Raji (cell line): ENCODE measurements around the gene FBP1.

ENCODE experiments used
- POLR2A ChIP-seq: IDR thresholded peaks from 2 replicates; pipeline ENCODE4 v1.6.1; 2011; ENCODE audit warnings: low read depth, low read length, control low read depth; ENCODE audit not compliant: insufficient read depth

Gene FBP1

DNA sequence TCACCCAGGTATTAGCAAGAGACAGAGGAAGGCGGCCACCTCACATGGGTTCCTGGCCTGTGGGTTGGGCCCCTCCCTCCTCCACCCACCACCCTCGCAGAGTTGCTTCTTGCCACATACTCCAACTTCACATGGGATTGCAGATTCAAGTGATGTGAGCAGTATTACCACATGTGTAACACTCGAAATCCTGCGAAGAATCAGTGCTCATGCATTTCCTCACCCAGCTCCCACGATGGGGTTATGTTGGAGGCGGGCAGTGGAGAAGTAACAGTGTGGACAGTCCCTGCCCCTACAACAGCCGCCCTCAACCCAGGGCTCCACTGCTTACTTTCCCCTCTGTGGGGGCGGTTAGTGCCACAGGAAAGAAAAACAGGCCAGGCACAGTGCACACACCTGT is 3.9 kb upstream of the FBP1 start:
- no peak for TF ChIP-seq POLR2A

DNA sequence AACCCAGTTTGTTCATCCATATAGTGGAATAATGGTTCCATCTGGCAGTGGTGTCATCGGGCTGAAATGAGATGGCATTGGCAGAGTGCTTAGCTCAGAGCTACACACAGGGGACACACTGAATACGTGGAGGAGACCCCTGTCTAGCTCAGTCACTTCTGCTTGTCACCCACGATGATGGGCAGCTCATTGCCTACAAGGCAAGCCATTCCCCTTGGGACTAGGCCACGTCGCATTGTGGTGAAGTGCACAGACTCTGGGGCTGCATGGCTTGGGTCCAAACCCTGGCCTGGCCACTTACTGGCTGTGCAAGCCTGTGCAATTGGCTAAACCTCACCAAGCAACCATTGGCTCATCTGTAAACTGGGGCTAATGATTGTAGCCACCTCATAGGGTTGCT is 3.2 kb upstream of the FBP1 start:
- no peak for TF ChIP-seq POLR2A

DNA sequence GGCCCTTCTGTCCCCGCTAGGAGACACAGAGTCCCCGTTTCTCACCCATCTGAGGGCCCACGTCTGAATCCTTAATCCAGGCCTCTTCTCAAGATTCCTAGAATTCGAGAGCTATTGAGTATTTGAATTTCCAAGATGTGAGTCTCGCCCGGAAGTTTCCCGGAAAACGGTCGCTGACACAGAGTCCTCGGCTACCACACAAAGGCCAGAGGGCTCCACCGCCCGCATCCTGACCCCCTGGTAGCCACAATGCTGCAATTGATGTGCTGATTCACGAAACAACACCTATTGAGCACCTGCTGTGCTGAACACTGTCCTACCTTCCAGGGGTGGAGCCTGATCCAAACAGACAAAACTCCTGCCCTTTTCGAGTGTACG is 670 bp upstream of the FBP1 start:
- TF ChIP-seq POLR2A = no peak

DNA sequence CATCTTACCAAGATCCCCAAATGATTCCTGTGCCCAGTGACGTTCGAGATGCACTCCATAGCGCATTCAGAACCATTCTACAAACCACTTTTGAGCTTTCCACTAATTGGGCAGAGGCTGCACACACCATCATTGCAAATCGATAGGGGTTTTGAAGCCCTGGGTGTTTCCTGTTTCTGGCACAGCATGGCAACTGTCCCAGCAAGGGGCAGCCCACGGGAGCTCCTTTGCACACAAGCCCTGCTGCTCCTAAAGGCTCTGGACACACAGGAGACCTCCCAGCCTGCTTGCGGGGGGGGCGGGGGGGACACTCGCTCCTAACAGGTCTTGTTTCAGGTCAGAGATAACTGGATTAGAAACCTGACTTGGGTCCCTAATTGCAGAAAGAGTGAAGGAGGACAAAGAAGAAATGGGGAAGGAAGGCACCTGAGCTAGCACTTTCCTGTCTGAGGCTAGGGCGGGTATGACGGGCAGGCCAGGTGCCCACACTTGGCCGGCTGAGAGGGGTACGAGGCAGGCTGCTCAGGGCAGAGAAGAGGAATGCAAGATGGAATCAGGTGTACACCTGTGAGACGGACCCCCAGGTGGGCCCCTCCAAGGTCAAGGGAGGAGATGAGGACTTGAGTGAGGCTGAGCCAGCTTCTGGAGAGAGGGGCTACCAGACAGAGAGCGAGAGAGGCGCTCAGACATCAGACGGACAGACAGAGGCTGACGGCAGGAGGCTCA is 820 bp downstream of the FBP1 start:
- no peak for TF ChIP-seq POLR2A

DNA sequence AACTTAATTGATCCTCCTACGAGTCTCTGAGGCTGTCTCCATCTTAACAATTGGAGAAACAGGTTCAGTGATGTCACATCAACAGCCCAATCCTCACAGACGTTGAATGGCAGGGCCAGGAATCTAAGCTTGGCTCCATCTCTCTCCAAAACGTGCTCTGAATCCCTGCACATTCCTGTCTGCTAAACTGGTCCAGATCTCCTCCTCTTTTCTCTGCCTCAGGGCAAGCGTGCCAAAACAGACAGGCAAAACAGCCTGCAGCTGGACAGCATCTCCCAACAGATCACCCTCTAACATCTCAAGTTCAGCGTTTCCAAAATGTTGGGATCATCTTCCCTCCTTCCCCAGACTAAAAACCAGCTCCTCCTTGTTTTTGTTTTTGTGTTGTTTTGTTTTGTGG is 6.6 kb downstream of the FBP1 start:
- no peak for TF ChIP-seq POLR2A

DNA sequence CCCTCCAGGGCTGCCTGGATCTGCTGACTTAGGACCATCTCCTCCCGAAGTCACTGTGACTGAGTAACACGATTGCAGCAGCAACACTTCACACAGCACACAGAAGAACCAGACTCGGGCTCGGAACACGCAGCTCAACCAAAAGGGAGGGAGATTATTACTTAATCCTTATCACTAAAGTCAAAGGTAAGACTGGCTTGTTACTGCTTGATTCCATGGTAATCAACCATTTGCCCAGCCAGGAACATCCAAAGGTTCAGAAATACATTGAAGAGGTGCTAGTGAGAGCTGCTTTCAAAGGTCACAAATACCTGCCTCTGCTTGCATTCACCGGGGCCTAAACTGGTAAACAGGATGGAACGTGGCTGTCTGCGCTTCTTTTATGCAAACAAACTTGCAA is 7.7 kb downstream of the FBP1 start:
- no peak for TF ChIP-seq POLR2A

DNA sequence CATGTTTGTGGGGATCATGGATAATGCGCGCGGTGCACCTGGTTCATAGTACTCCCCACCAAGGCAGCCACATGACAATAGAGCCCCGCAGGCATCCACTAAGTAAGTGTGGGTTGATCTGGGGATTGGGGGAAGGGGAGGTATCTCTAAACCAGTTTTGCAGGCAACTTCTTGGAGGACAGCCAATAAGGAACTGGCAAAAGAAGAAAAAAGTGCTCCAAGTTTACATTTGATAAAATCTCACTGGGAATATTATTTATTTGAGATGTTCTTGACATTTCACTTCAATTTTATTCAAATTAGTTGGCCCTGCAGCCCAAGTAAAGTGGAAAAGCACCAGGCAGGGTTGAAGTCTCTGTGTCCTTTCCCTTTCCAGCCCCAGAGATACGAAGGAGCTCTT is 8.5 kb downstream of the FBP1 start:
- no peak for TF ChIP-seq POLR2A

DNA sequence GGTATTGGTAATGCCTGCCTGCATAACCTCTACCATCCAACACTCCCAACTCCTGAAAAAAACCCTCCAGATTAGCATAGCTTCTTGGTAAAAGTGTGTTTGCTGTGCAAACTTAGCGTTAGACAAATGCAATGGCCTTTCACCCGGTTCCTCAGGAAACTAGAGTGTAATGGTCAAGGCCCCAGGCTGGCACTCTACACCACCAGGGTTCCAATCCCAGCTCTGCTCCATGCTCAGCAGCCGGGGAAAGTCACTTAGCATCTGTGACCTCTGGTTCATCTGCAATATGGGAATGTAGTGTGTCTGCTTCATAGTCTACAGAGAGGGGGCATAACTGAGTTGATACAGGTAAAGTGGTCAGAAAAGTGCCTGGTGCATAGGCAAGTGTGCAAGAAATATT is 9.0 kb downstream of the FBP1 start:
- no peak for TF ChIP-seq POLR2A

DNA sequence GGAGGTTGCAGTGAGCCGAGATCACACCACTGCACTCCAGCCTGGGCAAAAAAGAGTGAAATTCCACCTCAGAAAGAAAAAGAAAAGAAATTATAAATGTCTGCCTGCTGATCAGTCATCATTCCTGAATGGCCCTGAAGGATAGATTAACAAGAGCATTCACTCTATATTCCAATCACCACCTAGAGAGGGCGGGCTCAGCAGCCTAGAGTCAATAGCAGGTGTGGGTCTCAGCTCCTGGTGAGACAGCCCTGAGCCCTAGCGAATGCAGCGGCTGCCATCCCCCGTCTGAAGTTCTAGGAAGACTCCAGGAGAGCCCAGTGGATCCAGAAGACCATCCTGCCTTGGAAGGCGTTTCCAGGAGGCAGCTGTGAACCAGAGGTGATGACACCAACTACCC is 12.0 kb downstream of the FBP1 start:
- no peak for TF ChIP-seq POLR2A

DNA sequence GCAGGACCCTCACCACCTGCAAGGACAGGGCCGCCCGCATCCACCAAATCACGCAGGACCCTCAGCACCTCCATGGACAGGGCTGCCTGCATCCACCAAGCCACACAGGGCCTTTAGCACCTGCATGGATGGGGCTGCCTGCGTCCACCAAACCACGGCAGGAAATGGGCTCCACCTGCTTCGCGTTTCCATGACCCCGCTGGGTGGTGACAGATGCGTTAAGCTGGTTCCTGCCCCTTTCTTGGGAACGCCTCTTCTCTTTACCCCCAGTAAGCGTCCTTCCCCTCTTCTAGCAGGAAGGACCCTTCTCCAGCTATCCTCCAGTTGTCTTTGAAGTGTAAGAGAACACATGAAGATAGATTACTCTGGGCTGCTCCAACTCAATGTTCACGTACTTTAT is 13.5 kb downstream of the FBP1 start:
- TF ChIP-seq POLR2A = no peak

DNA sequence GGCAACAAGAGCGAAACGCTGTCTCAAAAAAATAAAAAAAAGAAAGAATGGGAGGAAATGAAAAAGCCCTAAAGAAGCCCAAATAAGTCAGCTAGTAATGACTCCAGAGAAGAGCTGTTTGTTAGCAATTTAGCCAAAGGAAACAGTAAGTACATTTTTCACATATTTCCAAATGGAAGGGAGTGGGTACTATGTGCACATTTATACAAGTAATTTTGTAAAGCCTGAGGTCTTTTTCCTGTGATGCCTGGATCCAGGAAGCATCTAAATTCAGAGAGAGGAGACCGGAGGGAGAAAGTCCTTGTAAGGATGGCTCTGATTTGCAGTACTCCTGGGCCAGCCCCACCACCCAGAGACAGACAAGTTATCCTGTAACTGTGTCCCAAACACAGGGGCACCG is 14.7 kb downstream of the FBP1 start:
- no peak for TF ChIP-seq POLR2A

DNA sequence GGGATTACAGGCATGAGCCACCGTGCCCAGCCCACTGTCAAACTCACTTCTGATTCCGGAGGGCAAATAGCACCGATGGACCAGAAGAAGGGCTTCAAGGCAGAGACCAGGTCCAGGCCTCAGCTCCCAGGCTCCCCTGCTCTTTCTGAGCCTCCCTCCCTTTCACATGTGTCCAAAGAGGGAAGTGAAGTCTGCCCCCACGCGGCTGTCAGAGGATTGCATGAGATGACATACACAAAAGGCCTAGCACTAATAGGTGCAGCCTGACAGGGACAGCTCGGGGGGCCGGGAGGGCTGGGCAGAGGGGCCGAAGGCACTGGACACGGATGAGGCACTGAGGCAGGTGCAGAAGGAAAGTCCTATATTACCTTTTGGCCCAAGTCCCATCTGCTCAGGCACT is 16.1 kb downstream of the FBP1 start:
- no peak for TF ChIP-seq POLR2A

DNA sequence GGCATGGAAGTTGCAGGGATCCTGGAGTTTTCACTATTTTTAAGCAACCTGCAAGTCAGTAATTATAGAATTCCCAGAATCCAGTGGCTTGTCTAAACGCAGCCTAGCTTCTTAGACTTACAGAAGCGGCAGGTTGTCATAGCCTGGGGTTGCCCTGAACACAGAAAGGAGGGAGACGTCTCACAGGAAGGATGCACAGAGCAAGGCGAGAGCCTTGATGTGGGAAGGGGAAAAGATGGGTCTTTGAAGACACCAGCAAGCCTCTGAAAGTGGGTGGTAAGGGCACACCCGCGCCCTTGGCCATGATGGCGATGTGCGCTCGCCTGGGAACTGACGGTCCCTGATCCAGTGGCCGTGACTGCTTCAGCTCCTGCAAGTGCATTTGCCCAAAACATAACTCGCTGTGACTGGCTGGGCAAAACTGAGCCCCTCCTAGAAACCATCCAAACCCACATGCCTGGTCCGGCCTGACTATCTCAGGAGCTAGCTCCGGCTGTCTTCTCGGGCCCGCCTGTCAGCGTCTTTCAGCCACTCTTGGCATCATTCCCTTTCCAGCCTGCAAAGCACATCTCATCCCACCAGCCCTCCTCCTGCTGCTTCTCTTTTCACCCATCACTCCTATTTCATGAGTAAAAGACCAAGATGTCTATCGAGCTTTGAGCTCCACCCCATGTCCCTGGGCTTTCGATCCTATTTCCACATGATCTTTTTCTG is 17.1 kb downstream of the FBP1 start:
- TF ChIP-seq POLR2A = no peak

DNA sequence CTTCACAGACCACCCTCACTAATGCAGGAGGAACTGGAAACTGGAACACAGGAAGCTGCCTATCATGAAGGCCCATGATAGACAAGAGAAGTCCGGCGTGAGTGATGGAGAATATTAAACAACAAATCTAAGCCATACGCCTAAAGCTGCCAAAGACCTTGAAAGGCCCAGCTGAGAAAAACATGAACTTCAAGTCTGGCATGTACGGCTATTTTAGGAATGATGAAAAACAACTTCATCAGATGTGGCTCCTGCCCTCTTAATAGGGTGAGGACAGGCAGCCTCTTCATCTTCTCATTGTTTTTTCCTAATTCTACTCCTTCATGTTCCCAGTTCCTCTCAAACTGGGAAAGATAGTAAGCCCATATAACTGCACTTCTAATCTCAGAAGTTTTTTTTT is 20.3 kb downstream of the FBP1 start:
- no peak for TF ChIP-seq POLR2A

DNA sequence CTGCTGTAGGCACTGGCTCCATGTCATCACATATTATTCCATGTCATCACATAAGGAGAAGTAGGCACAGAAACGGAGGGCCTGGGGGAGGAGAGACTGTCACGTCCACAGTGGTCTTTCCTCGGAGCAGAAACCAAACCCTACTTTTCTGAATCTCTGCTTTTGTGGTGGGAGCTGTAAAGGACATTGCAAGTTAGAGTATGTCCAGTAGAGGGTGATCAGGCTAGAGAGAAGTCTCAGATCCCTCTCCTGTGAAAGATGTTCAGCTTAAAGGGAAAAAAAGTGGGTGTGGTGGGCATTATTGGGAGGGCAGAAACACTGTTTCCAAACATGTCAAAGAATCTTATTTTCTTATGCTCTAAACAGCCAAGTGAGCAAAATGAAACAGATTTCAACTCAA is 26.3 kb downstream of the FBP1 start:
- no peak for TF ChIP-seq POLR2A

DNA sequence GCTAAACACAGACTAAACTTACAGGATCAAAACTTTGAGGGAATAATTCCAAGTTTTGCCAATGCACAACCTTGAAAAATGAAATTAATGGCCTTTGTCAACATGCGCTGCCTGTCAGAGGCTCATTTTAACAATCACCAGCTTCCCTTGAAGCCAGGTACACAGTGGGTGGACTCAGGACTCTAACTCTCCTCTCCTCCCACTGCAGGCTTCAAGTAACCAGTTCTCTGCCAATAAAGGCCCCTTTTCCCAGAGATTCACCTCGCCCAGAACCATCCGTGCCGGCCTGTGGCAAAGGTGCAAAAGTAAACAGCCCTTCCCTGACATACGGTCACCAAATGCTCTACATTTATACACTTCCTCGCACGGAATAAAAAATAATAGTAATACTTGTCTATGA is 27.2 kb downstream of the FBP1 start:
- TF ChIP-seq POLR2A = no peak

DNA sequence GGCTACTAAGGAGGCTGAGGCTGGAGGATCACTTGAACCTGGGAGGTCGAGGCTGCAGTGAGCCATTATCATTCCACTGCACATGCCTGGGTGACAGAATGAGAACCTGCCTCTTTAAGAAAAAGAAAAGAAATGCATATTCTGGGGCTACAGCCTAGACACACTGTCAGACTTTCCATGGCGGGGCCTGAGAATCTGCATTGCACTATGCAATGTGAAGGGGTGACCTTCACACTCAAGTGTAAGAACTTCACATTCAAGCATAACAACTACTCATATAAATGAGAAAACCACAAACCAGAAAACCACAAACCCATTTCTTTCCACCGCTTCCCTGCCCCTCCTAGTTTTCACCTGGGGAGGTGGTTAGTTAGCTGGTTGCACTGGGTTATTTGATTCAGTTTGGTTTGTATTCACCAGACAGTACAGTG is 27.7 kb downstream of the FBP1 start:
- no peak for TF ChIP-seq POLR2A
